Effector memory CD8-positive, alpha-beta T cell (primary cell): ENCODE measurements around the gene PPAN.
A peak's percentile ranks its signal among the peaks of the same experiment; 100 is the strongest.

Experiments
- ATAC-seq: fragments of 150-1000 bp; cut with Tn5 transposase; replicated peaks from 2 replicates; pipeline ENCODE4 v1.10.0; 2021; ENCODE audit warnings: mild to moderate bottlenecking, moderate library complexity
- DNase-seq, 3 experiments: peaks; one replicate each; pipeline ENCODE4 v3.0.0; 2021
- H3K27ac Mint-ChIP-seq, 2 donors: one replicate each; pipeline ENCODE4 v1.8.0; 2022; ENCODE audit warnings: mild to moderate bottlenecking in 2 of 2, mixed read lengths in 2 of 2, moderate library complexity in 2 of 2
- H3K27me3 Mint-ChIP-seq, 2 donors: one replicate each; pipeline ENCODE4 v1.8.0; 2022; ENCODE audit warnings: mixed read lengths in 2 of 2
- H3K36me3 Mint-ChIP-seq: one replicate; pipeline ENCODE4 v1.8.0; 2022; ENCODE audit warnings: mild to moderate bottlenecking, moderate library complexity, mixed read lengths; ENCODE audit not compliant: insufficient read depth
- H3K4me1 Mint-ChIP-seq, 2 donors: one replicate each; pipeline ENCODE4 v1.8.0; 2022; ENCODE audit warnings: low read depth in 2 of 2, mixed read lengths in 2 of 2
- H3K4me3 Mint-ChIP-seq, 2 donors: one replicate each; pipeline ENCODE4 v1.8.0; 2022; ENCODE audit warnings: mild to moderate bottlenecking in 2 of 2, mixed read lengths in 2 of 2, moderate library complexity in 2 of 2
- H3K9me3 Mint-ChIP-seq, 2 donors: one replicate each; pipeline ENCODE4 v1.8.0; 2022; ENCODE audit warnings: mixed read lengths in 2 of 2

Gene PPAN

DNA sequence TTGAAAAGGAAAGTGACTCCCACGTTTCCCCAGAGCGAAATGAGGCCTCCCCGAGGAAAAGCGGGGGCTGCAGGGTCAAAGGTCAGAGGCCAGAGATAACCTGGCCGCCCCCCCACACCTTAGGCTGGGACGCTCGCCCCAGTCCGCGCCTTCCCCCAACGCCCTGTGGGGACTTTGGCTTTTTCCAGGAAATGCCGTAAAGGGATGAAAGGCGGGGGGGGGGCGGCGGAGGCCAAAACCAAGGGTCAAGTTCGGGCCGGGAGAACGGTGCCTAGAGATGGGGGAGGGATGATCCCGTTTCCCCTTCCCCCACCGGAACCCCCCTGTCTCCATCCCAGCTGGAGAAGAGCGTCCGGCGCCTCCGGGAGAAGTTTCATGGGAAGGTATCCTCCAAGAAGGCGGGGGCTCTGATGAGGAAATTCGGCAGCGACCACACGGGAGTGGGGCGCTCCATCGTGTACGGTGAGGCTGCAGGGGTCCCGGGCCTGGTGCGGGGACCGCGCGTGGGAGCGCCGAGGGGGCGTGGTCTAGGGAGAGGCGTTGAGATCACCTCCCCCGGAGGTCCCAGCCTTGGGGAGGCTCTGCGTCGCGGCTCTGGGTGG lies 19.5 kb upstream of the PPAN start:
- no peak for ATAC-seq
- H3K36me3 Mint-ChIP-seq, result peaks cover 25% of the 10 kb centered on the region
- peak overlapping the region; percentile 49 to 85 for H3K27ac Mint-ChIP-seq

DNA sequence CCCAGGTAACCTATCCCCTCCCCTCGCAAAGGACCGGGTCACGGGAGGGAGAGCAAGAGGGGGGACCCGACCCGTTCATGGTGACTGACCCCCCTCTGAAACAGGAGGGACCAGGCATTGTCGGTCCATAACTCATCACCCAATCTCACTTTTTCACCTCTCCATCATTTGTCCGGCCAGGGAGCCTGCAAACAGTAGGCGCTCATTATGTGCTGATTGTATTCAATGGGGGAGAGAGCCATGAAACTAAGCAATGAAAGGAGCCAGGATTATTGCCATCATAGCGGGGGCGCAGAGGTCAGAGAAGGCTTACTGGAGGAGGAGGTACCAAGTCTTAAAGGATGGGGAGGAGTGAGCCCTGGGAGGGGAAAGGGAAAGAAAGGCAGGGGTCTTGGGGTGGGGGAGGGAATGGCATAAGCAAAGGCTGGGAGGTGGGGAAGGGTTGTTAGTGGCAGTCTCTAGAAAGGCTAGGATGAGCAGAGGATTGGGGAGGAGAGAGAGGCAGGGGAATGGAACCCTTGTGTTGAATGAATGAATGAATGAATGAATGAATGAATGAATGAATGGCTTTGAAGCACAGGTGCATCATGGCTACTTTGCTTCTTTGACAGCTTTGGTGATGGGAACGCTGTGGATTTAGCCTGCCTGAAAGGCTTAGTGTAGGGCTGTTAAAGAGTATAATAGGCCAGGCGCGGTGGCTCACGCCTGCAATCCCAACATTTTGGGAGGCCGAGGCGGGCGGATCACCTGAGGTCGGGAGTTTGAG lies 18.7 kb upstream of the PPAN start:
- ATAC-seq (no peak), DNase-seq (no peak)
- Mint-ChIP-seq H3K4me1 (peaks cover 18 to 20% of the 10 kb centered on the region in 2 donors), H3K9me3 (no peaks in the 10 kb centered on the region), H3K4me3 (peak overlapping the region; percentile 84 to 90), H3K36me3 (peaks cover 28% of the 10 kb centered on the region), H3K27me3 (no peaks in the 10 kb centered on the region), H3K27ac (peak overlapping the region; percentile 49 to 85)

More for the DNA sequence above, 19.5 kb upstream of the PPAN start:
- H3K9me3 Mint-ChIP-seq, result no peaks in the 10 kb centered on the region
- H3K4me3 Mint-ChIP-seq, result peak overlapping the region; percentile 84 to 90
- no peak for DNase-seq
- H3K4me1 Mint-ChIP-seq, result peaks cover 14 to 15% of the 10 kb centered on the region in 2 donors
- H3K27me3 Mint-ChIP-seq, result no peaks in the 10 kb centered on the region

DNA sequence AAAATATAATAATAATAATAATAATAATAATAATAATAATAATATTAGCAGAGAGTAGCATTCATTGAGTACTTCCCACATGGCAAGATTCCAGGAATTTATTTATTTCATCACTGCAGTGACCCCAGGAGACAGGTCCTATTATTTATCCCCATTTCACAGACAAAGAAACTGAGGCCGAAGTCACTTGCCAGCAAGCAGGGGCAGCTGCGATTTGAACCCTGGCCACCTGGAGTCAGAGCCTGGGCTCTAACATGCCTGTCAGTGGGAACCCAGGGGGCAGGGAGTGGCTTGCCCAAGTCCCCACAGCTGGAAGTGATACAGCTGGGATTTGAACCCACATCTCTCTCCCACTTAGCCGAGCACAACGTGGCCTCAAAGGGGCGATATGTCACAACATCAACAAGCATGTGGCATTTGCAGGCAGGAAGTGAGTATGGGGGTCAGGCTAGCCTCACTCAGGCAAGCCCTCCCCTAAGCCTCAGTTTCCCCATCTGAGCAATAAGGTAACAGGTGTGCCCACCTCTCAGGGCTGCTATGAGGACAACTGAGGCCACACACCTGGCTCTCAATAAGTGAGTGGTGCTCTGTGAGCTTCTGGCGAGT lies 17.1 kb upstream of the PPAN start:
- H3K27ac Mint-ChIP-seq, result peak overlapping the region in 1 of 2 donors; percentile 49
- DNase-seq (no peak), ATAC-seq (no peak)
- no peak overlapping the region for H3K4me3 Mint-ChIP-seq
- peaks cover 18 to 20% of the 10 kb centered on the region in 2 donors for H3K4me1 Mint-ChIP-seq
- no peaks in the 10 kb centered on the region for H3K9me3 Mint-ChIP-seq
- H3K36me3 Mint-ChIP-seq, result peaks cover 28% of the 10 kb centered on the region
- H3K27me3 Mint-ChIP-seq, result no peaks in the 10 kb centered on the region

DNA sequence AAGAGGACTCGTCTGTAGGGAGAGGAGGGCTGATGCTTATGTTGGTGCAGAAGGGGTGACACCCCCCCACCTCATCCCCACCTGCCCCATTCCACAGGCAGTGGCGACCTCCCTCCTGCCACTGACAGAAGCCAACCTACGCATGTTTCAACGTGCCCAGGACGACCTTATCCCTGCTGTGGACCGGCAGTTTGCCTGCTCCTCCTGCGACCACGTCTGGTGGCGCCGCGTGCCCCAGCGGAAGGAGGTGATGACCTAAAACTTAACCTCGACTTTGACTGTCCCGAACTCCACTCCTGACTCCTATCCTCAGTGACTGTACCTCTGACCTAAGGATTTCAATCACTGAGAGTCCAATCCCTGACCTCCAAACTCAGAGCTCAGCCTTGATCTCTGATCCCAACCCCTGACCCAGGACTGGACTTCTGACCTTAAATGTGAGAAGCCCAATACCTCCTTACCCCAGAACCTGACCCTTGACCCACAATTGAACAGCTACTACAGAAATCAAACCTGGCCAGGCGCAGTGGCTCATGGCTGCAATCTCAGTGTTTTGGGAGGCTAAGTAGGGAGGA lies 16.3 kb upstream of the PPAN start:
- peaks cover 18 to 20% of the 10 kb centered on the region in 2 donors for H3K4me1 Mint-ChIP-seq

DNA sequence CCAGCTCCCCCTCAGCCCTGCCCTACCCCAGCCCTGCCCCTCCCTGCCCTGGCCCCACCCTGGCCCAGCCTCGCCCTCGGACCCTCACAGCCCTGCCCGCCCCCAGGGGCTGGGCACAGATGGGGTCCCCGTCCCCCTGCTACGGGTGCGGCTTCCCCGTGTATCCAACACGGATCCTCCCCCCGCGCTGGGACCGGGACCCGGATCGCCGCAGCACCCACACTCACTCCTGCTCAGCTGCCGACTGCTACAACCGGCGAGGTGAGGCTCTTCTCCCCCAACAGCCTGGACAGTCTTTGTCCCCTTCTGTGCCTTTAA lies 14.8 kb upstream of the PPAN start:
- peaks cover 36% of the 10 kb centered on the region for H3K36me3 Mint-ChIP-seq
- ATAC-seq (no peak), DNase-seq (no peak)
- peaks cover 16 to 20% of the 10 kb centered on the region in 2 donors for H3K4me1 Mint-ChIP-seq
- H3K9me3 Mint-ChIP-seq, result no peaks in the 10 kb centered on the region
- no peaks in the 10 kb centered on the region for H3K27me3 Mint-ChIP-seq
- H3K4me3 Mint-ChIP-seq, result peak overlapping the region in 1 of 2 donors; percentile 28
- H3K27ac Mint-ChIP-seq, result peak overlapping the region in 1 of 2 donors; percentile 86

More for the DNA sequence above, 16.3 kb upstream of the PPAN start:
- no peak for DNase-seq
- H3K4me3 Mint-ChIP-seq, result no peak overlapping the region
- no peaks in the 10 kb centered on the region for H3K27me3 Mint-ChIP-seq
- H3K27ac Mint-ChIP-seq, result peak overlapping the region in 1 of 2 donors; percentile 49
- H3K9me3 Mint-ChIP-seq, result no peaks in the 10 kb centered on the region
- no peak for ATAC-seq
- peaks cover 28% of the 10 kb centered on the region for H3K36me3 Mint-ChIP-seq

GRCh38 chr19:10091895-10092641 lies 14.1 kb upstream of the PPAN start:
- Mint-ChIP-seq H3K4me3 (peak overlapping the region in 1 of 2 donors; percentile 28), H3K9me3 (no peaks in the 10 kb centered on the region), H3K27me3 (no peaks in the 10 kb centered on the region), H3K36me3 (peaks cover 43% of the 10 kb centered on the region), H3K27ac (peak overlapping the region in 1 of 2 donors; percentile 86), H3K4me1 (peaks cover 15 to 17% of the 10 kb centered on the region in 2 donors)
- ATAC-seq, result no peak
- no peak for DNase-seq

DNA sequence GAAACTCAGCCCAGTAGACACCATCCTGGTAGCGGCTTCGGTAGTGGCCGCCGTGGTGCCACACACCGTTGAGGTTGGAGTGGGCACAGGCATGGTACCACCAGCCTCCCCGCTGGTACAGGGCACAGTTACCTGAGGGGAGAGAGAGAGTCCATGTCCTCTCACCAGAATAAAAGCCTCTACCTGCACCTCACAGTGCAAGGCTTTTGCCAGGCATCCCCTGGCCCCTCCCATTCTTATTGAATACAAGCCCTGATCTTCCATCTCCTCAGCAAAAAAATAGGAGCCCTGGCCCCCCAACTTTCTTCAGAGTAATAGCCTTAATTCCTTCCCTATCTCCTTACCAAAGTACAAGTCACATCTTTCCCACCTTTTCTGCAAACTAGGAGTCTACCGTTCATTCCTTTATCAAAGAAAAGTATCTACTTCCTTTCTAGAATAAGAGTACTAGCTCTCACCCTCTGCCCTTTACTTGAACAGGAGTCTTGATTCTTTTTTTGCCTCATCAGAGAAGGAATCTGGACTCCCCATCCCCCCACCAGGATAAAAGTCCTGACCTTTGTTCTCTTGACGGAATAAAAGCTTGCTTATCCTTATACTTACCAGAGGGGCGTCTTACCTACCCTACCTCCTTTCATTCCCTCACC lies 13.4 kb upstream of the PPAN start:
- H3K9me3 Mint-ChIP-seq, result no peaks in the 10 kb centered on the region
- no peak overlapping the region for H3K4me3 Mint-ChIP-seq
- peaks cover 42% of the 10 kb centered on the region for H3K36me3 Mint-ChIP-seq
- DNase-seq, result no peak
- ATAC-seq, result no peak
- no peaks in the 10 kb centered on the region for H3K27me3 Mint-ChIP-seq
- peak overlapping the region; percentile 33 to 47 for H3K27ac Mint-ChIP-seq
- H3K4me1 Mint-ChIP-seq, result peaks cover 8 to 10% of the 10 kb centered on the region in 2 donors

- Mint-ChIP-seq H3K4me3 (no peak overlapping the region), H3K27ac (peak overlapping the region; percentile 35 to 55), H3K9me3 (no peaks in the 10 kb centered on the region), H3K36me3 (peaks cover 36% of the 10 kb centered on the region), H3K27me3 (no peaks in the 10 kb centered on the region), H3K4me1 (peaks cover 9 to 11% of the 10 kb centered on the region in 2 donors)
- no peak for DNase-seq
- no peak for ATAC-seq
Observed at GRCh38 chr19:10093295-10094186, 12.6 kb upstream of the PPAN start.

DNA sequence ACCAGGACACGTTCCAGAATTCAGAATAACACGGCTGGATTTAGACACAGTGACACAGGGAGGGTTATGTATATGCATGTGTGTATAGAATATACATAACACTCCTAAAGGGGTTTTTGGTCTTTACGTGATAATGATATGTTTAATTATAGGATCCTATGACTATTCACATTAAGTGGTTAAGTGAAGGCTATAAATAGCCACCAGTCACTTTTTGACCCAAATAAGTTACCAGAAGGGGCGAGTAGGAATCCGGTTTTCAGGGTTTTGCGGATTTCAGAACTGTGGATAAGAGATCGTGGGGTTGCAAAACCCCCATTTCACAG lies 10.6 kb upstream of the PPAN start:
- Mint-ChIP-seq H3K4me3 (no peak overlapping the region), H3K27ac (peak overlapping the region; percentile 55 to 58), H3K36me3 (peaks cover 32% of the 10 kb centered on the region), H3K27me3 (no peaks in the 10 kb centered on the region), H3K9me3 (no peaks in the 10 kb centered on the region), H3K4me1 (peaks cover 21 to 25% of the 10 kb centered on the region in 2 donors)
- ATAC-seq (no peak), DNase-seq (no peak)

DNA sequence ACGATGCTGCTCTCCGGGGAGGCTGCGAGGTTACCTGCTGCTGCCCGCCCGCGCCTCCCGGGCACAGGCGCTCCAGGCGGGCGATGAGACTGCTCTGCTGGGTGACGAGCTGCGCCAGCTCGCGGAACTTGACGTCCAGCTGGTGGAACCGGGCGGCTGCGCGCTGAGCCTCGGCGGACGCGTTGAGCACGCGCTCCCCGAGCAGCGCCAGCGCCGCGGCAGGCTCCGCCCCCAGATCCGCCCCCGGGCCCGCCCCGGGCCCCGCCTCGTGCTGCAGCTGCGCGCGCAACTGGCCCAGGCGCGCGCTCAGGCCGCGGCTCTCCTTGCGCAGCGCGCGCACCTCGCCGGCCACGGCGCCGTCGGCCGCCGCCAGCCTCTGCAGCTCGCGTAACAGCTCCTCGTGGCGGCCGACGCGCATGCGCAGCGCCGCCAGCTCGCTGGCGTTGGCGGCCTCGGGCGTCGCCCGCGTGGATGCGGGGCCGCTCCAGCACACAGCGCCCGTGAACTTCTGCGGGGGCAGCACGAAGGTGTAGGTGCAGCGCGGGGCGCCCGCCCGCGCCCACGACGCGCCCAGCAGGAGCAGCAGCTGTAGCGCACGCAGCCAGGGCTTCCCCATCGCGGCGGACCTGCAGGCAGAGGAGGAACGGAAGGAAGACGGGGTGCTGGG lies 10.1 kb upstream of the PPAN start:
- H3K4me1 Mint-ChIP-seq, result peaks cover 23 to 26% of the 10 kb centered on the region in 2 donors
- ATAC-seq (peak; percentile 89), DNase-seq (peak; percentile 82 to 91 (median 89))
- no peaks in the 10 kb centered on the region for H3K27me3 Mint-ChIP-seq
- H3K9me3 Mint-ChIP-seq, result no peaks in the 10 kb centered on the region
- peak overlapping the region; percentile 58 to 78 for H3K27ac Mint-ChIP-seq
- peaks cover 32% of the 10 kb centered on the region for H3K36me3 Mint-ChIP-seq
- peak overlapping the region; percentile 59 to 63 for H3K4me3 Mint-ChIP-seq

GRCh38 chr19:10096615-10096963 lies 9.6 kb upstream of the PPAN start:
- Mint-ChIP-seq H3K9me3 (no peaks in the 10 kb centered on the region), H3K27me3 (no peaks in the 10 kb centered on the region), H3K36me3 (peaks cover 32% of the 10 kb centered on the region), H3K4me1 (peaks cover 22 to 24% of the 10 kb centered on the region in 2 donors), H3K4me3 (peak overlapping the region; percentile 59 to 63), H3K27ac (peak overlapping the region in 1 of 2 donors; percentile 78)
- DNase-seq (no peak), ATAC-seq (no peak)
